ENCODE results near the gene POLA2. TPM values are rescaled to one million over a fixed set of nuclear protein-coding genes. Genes with fewer than 3 reads are reported as not detected.

The POLA2 gene
- total and polyA plus RNA-seq, 9 of the 15 experiments (the other 6 are each of a cell fraction or from before 2014, with no cell fraction given): 2.7 to 134 (median 44.4) TPM

DNA sequence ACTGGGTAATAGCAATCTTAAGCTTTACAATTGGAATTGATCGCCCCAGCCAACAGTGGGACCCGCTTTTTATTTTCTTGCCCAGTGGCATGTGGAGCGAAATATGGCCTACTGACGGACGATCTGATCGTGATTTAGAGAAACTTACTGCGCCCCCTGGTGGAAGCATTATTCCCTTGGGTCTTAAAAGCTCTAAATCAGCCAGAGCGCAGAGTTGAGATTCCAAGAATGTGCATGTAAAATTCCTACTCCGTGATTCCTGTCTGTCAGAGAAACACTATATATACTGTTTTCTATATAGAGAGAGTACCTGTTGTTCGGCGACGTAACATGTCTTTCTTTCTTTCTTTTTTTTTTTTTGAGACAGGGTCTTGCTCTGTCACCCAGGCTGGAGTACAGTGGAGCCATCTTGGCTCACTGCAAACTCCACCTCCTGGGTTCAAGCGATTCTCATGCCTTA, 68.2 kb downstream of the POLA2 start (continued):
- TF ChIP-seq, protein P1, sequence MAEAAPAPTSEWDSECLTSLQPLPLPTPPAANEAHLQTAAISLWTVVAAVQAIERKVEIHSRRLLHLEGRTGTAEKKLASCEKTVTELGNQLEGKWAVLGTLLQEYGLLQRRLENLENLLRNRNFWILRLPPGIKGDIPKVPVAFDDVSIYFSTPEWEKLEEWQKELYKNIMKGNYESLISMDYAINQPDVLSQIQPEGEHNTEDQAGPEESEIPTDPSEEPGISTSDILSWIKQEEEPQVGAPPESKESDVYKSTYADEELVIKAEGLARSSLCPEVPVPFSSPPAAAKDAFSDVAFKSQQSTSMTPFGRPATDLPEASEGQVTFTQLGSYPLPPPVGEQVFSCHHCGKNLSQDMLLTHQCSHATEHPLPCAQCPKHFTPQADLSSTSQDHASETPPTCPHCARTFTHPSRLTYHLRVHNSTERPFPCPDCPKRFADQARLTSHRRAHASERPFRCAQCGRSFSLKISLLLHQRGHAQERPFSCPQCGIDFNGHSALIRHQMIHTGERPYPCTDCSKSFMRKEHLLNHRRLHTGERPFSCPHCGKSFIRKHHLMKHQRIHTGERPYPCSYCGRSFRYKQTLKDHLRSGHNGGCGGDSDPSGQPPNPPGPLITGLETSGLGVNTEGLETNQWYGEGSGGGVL (CRISPR knock-in tag; IDR thresholded peaks at IDR 0.05): no peak
- TF ChIP-seq, protein P2, sequence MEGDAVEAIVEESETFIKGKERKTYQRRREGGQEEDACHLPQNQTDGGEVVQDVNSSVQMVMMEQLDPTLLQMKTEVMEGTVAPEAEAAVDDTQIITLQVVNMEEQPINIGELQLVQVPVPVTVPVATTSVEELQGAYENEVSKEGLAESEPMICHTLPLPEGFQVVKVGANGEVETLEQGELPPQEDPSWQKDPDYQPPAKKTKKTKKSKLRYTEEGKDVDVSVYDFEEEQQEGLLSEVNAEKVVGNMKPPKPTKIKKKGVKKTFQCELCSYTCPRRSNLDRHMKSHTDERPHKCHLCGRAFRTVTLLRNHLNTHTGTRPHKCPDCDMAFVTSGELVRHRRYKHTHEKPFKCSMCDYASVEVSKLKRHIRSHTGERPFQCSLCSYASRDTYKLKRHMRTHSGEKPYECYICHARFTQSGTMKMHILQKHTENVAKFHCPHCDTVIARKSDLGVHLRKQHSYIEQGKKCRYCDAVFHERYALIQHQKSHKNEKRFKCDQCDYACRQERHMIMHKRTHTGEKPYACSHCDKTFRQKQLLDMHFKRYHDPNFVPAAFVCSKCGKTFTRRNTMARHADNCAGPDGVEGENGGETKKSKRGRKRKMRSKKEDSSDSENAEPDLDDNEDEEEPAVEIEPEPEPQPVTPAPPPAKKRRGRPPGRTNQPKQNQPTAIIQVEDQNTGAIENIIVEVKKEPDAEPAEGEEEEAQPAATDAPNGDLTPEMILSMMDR (IDR thresholded peaks at IDR 0.05 in 2 of 3, conservative IDR thresholded peaks at IDR 0.05 in 1 of 3; ENCODE audit: insufficient read depth in 2 of 3, low read depth in 1 of 3, low read length in 3 of 3): peak; percentile 78 to 82 (median 80)
- TF ChIP-seq ZNF24 (IDR thresholded peaks at IDR 0.05) (no peak), PHF21A (IDR thresholded peaks at IDR 0.05; ENCODE audit: borderline replicate concordance, low read depth) (peak; percentile 75; the same call in 1 of the 2 replicates), ELF4 (CRISPR knock-in tag; IDR thresholded peaks at IDR 0.05) (no peak), MAZ (CRISPR knock-in tag; conservative IDR thresholded peaks at IDR 0.05 in 1 of 2, IDR thresholded peaks at IDR 0.05 in 1 of 2) (0 out of 4 replicates have a peak, but pooled peaks of 1 of the 2 experiments have one; percentile 23), XRCC3 (IDR thresholded peaks at IDR 0.05) (no peak), PURB (CRISPR knock-in tag; IDR thresholded peaks at IDR 0.05; ENCODE audit: low read depth) (no peak), PTBP1 (IDR thresholded peaks at IDR 0.05; ENCODE audit: low read depth, low read length) (no peak), FOXK1 (CRISPR knock-in tag; IDR thresholded peaks at IDR 0.05; ENCODE audit: borderline replicate concordance) (no peak), EP400 (IDR thresholded peaks at IDR 0.05) (peak; percentile 62), L3MBTL2 (IDR thresholded peaks at IDR 0.05) (peak; percentile 80), KLF16 (IDR thresholded peaks at IDR 0.05) (peak; percentile 42; the same call in 1 of the 2 replicates), ZNF584 (CRISPR knock-in tag; IDR thresholded peaks at IDR 0.05; ENCODE audit: low read depth) (no peak), SIX5 (IDR thresholded peaks at IDR 0.05; ENCODE audit: borderline replicate concordance in 1 of 2, insufficient read depth in 1 of 2, low read depth in 1 of 2, low read length in 2 of 2) (no peak), KDM1A (IDR thresholded peaks at IDR 0.05) (peak in 1 of 2 experiments; percentile 27; a peak in 1 of 4 replicates), BRD9 (IDR thresholded peaks at IDR 0.05; ENCODE audit: low read depth, partially characterized antibody) (peak; percentile 78), HOXB6 (CRISPR knock-in tag; IDR thresholded peaks at IDR 0.05; ENCODE audit: borderline replicate concordance) (no peak), ZKSCAN8 (CRISPR knock-in tag; IDR thresholded peaks at IDR 0.05) (0 out of 2 replicates have a peak, but pooled peaks have one; percentile 20), PRPF4 (IDR thresholded peaks at IDR 0.05; ENCODE audit: insufficient read depth, low read depth, low read length, poor library complexity, severe bottlenecking) (no peak), ZBTB1 (CRISPR knock-in tag; IDR thresholded peaks at IDR 0.05; ENCODE audit: borderline replicate concordance, low read depth) (no peak)
- TF ChIP-seq, protein P3, sequence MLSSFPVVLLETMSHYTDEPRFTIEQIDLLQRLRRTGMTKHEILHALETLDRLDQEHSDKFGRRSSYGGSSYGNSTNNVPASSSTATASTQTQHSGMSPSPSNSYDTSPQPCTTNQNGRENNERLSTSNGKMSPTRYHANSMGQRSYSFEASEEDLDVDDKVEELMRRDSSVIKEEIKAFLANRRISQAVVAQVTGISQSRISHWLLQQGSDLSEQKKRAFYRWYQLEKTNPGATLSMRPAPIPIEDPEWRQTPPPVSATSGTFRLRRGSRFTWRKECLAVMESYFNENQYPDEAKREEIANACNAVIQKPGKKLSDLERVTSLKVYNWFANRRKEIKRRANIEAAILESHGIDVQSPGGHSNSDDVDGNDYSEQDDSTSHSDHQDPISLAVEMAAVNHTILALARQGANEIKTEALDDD (IDR thresholded peaks at IDR 0.05): no peak
- TF ChIP-seq, protein P4, sequence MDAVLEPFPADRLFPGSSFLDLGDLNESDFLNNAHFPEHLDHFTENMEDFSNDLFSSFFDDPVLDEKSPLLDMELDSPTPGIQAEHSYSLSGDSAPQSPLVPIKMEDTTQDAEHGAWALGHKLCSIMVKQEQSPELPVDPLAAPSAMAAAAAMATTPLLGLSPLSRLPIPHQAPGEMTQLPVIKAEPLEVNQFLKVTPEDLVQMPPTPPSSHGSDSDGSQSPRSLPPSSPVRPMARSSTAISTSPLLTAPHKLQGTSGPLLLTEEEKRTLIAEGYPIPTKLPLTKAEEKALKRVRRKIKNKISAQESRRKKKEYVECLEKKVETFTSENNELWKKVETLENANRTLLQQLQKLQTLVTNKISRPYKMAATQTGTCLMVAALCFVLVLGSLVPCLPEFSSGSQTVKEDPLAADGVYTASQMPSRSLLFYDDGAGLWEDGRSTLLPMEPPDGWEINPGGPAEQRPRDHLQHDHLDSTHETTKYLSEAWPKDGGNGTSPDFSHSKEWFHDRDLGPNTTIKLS (IDR thresholded peaks at IDR 0.05; ENCODE audit: borderline replicate concordance, low read depth): 0 out of 2 replicates have a peak, but pooled peaks have one; percentile 33
